HepG2 (cell line): ENCODE results near the gene CLIC4. TPM values are rescaled to one million over a fixed set of nuclear protein-coding genes. Genes with fewer than 3 reads are reported as not detected.

ENCODE experiments used
- ADNP ChIP-seq: sonication (generic); formaldehyde crosslinking; IDR thresholded peaks from 2 replicates; pipeline ENCODE4 v1.4.0; 2020; ENCODE audit warnings: missing genetic modification reagents
- GFI1 ChIP-seq: sonication (generic); formaldehyde crosslinking; IDR thresholded peaks from 2 replicates; pipeline ENCODE4 v1.5.0; 2020; ENCODE audit warnings: missing genetic modification reagents, mild to moderate bottlenecking, borderline replicate concordance
- JUND ChIP-seq: sonication (generic); formaldehyde crosslinking; IDR thresholded peaks from 2 replicates; pipeline ENCODE4 v1.8.0; 2022; ENCODE audit warnings: mild to moderate bottlenecking, missing genetic modification reagents
- MEIS1 ChIP-seq: sonication (generic); formaldehyde crosslinking; IDR thresholded peaks from 2 replicates; pipeline ENCODE4 v1.9.0; 2021; ENCODE audit warnings: mild to moderate bottlenecking, missing genetic modification reagents, moderate library complexity, borderline replicate concordance
- NR2F1 ChIP-seq, 2 experiments: fragments of 450-650 bp in 1 of 2; formaldehyde crosslinking in 1 of 2; IDR thresholded peaks; 2 replicates each; pipeline versions ENCODE4 v1.5.0 to v1.6.1; 2016 to 2020; ENCODE audit warnings: mild to moderate bottlenecking in 1 of 2, missing compliant biosample characterization in 1 of 2, missing genetic modification reagents in 1 of 2, moderate library complexity in 1 of 2
- REPIN1 ChIP-seq: sonication (generic); formaldehyde crosslinking; IDR thresholded peaks from 2 replicates; pipeline ENCODE4 v1.8.0; 2022; ENCODE audit warnings: missing genetic modification reagents, low read depth, mild to moderate bottlenecking, borderline replicate concordance
- TP53 ChIP-seq: sonication (generic); formaldehyde crosslinking; conservative IDR thresholded peaks from 2 replicates; pipeline ENCODE4 v1.4.0; 2020; ENCODE audit warnings: missing genetic modification reagents
- ZNF138 ChIP-seq: sonication (generic); formaldehyde crosslinking; IDR thresholded peaks from 2 replicates; pipeline ENCODE4 v1.5.0; 2020; ENCODE audit warnings: mild to moderate bottlenecking, low read depth, missing genetic modification reagents
- ZNF317 ChIP-seq: sonication (generic); formaldehyde crosslinking; IDR thresholded peaks from 2 replicates; pipeline ENCODE4 v1.5.0; 2020; ENCODE audit warnings: mild to moderate bottlenecking, missing genetic modification reagents
- ZNF460 ChIP-seq: sonication (generic); formaldehyde crosslinking; IDR thresholded peaks from 2 replicates; pipeline ENCODE4 v1.5.1; 2020; ENCODE audit warnings: missing genetic modification reagents, mild to moderate bottlenecking, borderline replicate concordance
- ZNF589 ChIP-seq: sonication (generic); formaldehyde crosslinking; conservative IDR thresholded peaks from 2 replicates; pipeline ENCODE4 v1.8.0; 2022; ENCODE audit warnings: mild to moderate bottlenecking, moderate library complexity, missing genetic modification reagents
- ZNF772 ChIP-seq: sonication (generic); formaldehyde crosslinking; IDR thresholded peaks from 2 replicates; pipeline ENCODE4 v1.5.0; 2020; ENCODE audit warnings: mild to moderate bottlenecking, missing genetic modification reagents
- ZNF83 ChIP-seq: sonication (generic); formaldehyde crosslinking; IDR thresholded peaks from 2 replicates; pipeline ENCODE4 v1.4.0; 2020; ENCODE audit warnings: missing genetic modification reagents, mild to moderate bottlenecking, borderline replicate concordance
- ZSCAN9 ChIP-seq: IDR thresholded peaks from 2 replicates; pipeline ENCODE4 v1.6.1; 2016; ENCODE audit warnings: borderline replicate concordance
- polyA plus RNA-seq, 8 experiments: library from polyadenylated mRNA; depleted of rRNA in 3 of 8; stranded (reverse) in 7 of 8; unstranded in 1 of 8; fragments of >200 nt; fragmentation: Illumina TruSeq in 4 of 8; extraction: Trizol in 4 of 8; gene quantifications; 2 replicates each; pipeline versions ENCODE4 v1.2.1 to v1.2.3, GENCODE V29; 2011 to 2016; ENCODE audit warnings: low read depth in 4 of 8, missing spikeins in 1 of 8, mixed read lengths in 1 of 8; ENCODE audit not compliant: insufficient read depth in 1 of 8
- total RNA-seq, 5 experiments: library from RNA; depleted of rRNA; stranded (reverse); fragments of >200 nt; fragmentation: Illumina TruSeq; extraction: Trizol; gene quantifications; 2 replicates each; pipeline ENCODE4 v1.2.3, GENCODE V29; 2016; ENCODE audit warnings: low read depth in 1 of 5
- TF ChIP-seq, protein P1 (sequence below): IDR thresholded peaks from 2 replicates; pipeline ENCODE4 v1.6.1; 2016; ENCODE audit warnings: low read depth
- TF ChIP-seq, protein P2 (sequence below): sonication (generic); formaldehyde crosslinking; IDR thresholded peaks from 2 replicates; pipeline ENCODE4 v1.4.0; 2020; ENCODE audit warnings: mild to moderate bottlenecking, missing genetic modification reagents, borderline replicate concordance
- TF ChIP-seq, protein P3 (sequence below): IDR thresholded peaks from 2 replicates; pipeline ENCODE4 v1.6.1; 2016; ENCODE audit warnings: missing compliant biosample characterization, missing genetic modification reagents, borderline replicate concordance
- TF ChIP-seq, protein P4 (sequence below): sonication (generic); formaldehyde crosslinking; IDR thresholded peaks from 2 replicates; pipeline ENCODE4 v1.4.0; 2020; ENCODE audit warnings: missing genetic modification reagents
- TF ChIP-seq, protein P5 (sequence below): sonication (generic); formaldehyde crosslinking; IDR thresholded peaks from 2 replicates; pipeline ENCODE4 v1.5.1; 2020; ENCODE audit warnings: mild to moderate bottlenecking, moderate library complexity, missing genetic modification reagents

CLIC4 gene
- total and polyA plus RNA-seq, 2 of the 13 experiments (the other 11 are each of a cell fraction or from before 2014, with no cell fraction given) = 23.3 to 77.4 TPM

DNA sequence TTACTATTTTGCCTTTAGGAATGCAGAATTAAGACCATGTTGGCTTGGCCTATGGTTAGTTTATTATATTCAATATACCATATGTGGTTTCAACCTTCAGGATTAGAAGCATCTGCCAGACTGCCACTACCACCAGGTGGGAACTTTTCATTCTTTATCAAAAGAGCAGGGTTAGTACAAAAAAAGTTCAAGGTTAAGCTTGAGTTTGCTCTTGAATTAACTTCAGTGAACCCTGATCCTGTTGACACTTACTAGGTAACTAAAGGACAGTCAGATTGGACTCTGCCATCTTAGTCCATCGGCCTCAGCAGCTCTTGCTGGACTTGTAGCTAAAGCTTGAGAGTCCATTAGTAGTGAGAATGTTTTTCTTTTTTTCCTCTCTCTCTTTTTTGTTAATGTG, 22.1 kb downstream of the CLIC4 start (continued):
- TF ChIP-seq, protein P1, sequence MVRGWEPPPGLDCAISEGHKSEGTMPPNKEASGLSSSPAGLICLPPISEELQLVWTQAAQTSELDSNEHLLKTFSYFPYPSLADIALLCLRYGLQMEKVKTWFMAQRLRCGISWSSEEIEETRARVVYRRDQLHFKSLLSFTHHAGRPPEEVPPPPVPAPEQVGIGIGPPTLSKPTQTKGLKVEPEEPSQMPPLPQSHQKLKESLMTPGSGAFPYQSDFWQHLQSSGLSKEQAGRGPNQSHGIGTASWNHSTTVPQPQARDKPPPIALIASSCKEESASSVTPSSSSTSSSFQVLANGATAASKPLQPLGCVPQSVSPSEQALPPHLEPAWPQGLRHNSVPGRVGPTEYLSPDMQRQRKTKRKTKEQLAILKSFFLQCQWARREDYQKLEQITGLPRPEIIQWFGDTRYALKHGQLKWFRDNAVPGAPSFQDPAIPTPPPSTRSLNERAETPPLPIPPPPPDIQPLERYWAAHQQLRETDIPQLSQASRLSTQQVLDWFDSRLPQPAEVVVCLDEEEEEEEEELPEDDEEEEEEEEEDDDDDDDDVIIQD = peak; percentile 99
- TF ChIP-seq REPIN1 (peak; percentile 53; the same call in 1 of the 2 replicates), MEIS1 (CRISPR knock-in tag) (no peak), ZNF138 (CRISPR knock-in tag) (no peak), TP53 (CRISPR knock-in tag) (no peak), JUND (no peak), ZNF83 (CRISPR knock-in tag) (no peak), ZSCAN9 (CRISPR knock-in tag) (peak; percentile 53; the same call in 1 of the 2 replicates), NR2F1 (CRISPR knock-in tag; IDR thresholded peaks at IDR 0.05) (peak; percentile 68 to 92; a peak in 3 of 4 replicates), ZNF317 (no peak), GFI1 (peak; percentile 59), ZNF460 (CRISPR knock-in tag) (no peak), ZNF772 (CRISPR knock-in tag) (no peak), ADNP (CRISPR knock-in tag) (no peak), ZNF589 (no peak)
- TF ChIP-seq, protein P2, sequence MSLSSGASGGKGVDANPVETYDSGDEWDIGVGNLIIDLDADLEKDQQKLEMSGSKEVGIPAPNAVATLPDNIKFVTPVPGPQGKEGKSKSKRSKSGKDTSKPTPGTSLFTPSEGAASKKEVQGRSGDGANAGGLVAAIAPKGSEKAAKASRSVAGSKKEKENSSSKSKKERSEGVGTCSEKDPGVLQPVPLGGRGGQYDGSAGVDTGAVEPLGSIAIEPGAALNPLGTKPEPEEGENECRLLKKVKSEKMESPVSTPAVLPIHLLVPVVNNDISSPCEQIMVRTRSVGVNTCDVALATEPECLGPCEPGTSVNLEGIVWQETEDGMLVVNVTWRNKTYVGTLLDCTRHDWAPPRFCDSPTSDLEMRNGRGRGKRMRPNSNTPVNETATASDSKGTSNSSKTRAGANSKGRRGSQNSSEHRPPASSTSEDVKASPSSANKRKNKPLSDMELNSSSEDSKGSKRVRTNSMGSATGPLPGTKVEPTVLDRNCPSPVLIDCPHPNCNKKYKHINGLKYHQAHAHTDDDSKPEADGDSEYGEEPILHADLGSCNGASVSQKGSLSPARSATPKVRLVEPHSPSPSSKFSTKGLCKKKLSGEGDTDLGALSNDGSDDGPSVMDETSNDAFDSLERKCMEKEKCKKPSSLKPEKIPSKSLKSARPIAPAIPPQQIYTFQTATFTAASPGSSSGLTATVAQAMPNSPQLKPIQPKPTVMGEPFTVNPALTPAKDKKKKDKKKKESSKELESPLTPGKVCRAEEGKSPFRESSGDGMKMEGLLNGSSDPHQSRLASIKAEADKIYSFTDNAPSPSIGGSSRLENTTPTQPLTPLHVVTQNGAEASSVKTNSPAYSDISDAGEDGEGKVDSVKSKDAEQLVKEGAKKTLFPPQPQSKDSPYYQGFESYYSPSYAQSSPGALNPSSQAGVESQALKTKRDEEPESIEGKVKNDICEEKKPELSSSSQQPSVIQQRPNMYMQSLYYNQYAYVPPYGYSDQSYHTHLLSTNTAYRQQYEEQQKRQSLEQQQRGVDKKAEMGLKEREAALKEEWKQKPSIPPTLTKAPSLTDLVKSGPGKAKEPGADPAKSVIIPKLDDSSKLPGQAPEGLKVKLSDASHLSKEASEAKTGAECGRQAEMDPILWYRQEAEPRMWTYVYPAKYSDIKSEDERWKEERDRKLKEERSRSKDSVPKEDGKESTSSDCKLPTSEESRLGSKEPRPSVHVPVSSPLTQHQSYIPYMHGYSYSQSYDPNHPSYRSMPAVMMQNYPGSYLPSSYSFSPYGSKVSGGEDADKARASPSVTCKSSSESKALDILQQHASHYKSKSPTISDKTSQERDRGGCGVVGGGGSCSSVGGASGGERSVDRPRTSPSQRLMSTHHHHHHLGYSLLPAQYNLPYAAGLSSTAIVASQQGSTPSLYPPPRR = peak; percentile 79
- TF ChIP-seq, protein P3, sequence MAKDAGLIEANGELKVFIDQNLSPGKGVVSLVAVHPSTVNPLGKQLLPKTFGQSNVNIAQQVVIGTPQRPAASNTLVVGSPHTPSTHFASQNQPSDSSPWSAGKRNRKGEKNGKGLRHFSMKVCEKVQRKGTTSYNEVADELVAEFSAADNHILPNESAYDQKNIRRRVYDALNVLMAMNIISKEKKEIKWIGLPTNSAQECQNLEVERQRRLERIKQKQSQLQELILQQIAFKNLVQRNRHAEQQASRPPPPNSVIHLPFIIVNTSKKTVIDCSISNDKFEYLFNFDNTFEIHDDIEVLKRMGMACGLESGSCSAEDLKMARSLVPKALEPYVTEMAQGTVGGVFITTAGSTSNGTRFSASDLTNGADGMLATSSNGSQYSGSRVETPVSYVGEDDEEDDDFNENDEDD (CRISPR knock-in tag) = no peak
- TF ChIP-seq, protein P4, sequence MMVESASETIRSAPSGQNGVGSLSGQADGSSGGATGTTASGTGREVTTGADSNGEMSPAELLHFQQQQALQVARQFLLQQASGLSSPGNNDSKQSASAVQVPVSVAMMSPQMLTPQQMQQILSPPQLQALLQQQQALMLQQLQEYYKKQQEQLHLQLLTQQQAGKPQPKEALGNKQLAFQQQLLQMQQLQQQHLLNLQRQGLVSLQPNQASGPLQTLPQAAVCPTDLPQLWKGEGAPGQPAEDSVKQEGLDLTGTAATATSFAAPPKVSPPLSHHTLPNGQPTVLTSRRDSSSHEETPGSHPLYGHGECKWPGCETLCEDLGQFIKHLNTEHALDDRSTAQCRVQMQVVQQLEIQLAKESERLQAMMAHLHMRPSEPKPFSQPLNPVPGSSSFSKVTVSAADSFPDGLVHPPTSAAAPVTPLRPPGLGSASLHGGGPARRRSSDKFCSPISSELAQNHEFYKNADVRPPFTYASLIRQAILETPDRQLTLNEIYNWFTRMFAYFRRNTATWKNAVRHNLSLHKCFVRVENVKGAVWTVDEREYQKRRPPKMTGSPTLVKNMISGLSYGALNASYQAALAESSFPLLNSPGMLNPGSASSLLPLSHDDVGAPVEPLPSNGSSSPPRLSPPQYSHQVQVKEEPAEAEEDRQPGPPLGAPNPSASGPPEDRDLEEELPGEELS = peak; percentile 56; the same call in 1 of the 2 replicates
- TF ChIP-seq, protein P5, sequence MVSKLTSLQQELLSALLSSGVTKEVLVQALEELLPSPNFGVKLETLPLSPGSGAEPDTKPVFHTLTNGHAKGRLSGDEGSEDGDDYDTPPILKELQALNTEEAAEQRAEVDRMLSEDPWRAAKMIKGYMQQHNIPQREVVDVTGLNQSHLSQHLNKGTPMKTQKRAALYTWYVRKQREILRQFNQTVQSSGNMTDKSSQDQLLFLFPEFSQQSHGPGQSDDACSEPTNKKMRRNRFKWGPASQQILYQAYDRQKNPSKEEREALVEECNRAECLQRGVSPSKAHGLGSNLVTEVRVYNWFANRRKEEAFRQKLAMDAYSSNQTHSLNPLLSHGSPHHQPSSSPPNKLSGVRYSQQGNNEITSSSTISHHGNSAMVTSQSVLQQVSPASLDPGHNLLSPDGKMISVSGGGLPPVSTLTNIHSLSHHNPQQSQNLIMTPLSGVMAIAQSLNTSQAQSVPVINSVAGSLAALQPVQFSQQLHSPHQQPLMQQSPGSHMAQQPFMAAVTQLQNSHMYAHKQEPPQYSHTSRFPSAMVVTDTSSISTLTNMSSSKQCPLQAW (CRISPR knock-in tag) = peak; percentile 77
